ENCODE measurements around the gene C12orf76.

DNA sequence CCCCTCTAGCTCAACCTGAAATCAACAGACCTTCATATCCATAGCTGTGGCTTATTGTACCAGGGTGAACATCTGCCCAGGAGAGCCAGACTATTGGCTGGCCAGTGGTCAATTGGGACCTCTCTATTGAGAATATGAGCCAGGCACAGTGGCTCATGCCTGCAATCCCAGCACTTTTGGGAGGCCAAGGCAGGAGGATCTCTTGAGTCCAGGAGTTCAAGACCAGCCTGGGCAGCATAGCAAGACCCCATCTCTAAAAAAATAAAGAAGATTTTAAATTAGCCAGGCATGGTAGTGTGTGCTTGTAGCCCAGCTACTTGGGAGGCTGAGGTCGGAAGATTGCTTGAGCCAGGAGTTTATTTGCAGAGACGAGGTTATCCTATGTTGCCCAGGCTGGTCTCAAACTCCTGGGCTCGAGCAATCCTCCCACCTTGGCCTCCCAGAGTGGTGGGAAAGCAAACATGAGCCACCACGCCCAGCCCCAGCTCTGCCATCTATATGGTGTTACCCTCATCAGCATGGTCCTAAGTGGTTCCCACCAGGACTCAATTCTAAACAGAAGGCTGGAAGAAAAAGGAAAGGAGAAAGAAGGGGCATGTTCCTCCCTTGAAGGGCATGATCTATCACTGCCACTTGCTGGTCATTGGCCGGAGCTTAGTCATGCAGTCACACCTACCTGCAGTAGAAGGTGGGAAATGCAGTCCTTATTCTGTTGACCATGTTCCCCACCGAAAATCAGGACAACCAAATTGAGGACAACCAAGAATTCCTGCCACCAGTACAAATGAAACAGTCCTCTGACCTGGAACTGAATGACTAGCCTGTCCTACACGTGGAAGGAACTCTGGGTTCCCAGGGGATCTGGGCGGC, 42.2 kb upstream of the C12orf76 start:
- TF ChIP-seq, protein P1, sequence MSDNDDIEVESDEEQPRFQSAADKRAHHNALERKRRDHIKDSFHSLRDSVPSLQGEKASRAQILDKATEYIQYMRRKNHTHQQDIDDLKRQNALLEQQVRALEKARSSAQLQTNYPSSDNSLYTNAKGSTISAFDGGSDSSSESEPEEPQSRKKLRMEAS (IDR thresholded peaks at IDR 0.05; ENCODE audit: low read depth): no peak
- TF ChIP-seq TCF12 (IDR thresholded peaks at IDR 0.05): no peak
- TF ChIP-seq SMC3 (IDR thresholded peaks at IDR 0.05; ENCODE audit: low read depth, low read length): no peak
- no peak for TF ChIP-seq NFIC (IDR thresholded peaks at IDR 0.05; ENCODE audit: borderline replicate concordance)
- no peak for TF ChIP-seq CTCF (IDR thresholded peaks at IDR 0.05)
- no peak for TF ChIP-seq EP300 (IDR thresholded peaks at IDR 0.05; ENCODE audit: borderline replicate concordance in 1 of 2, low read depth in 1 of 2, low read length in 1 of 2)
